Naive B cell (primary cell): ENCODE measurements around the gene FUT7. TPM values are rescaled to one million over a fixed set of nuclear protein-coding genes. Genes with fewer than 3 reads are reported as not detected.
"Not testable (repeated sequence)": the region's sequence is repeated elsewhere in the genome, so short reads cannot be mapped to it uniquely, and the experiment has no call there.

Source experiments
- ATAC-seq, 2 donors: fragments of 150-1000 bp; cut with Tn5 transposase; 2 replicates each; pipeline ENCODE4 v1.10.0; 2021; ENCODE audit warnings: low read depth in 2 of 2, mild to moderate bottlenecking in 2 of 2, moderate library complexity in 2 of 2
- DNase-seq: peaks from one replicate; pipeline ENCODE4 v3.0.0; 2022
- H3K27ac Mint-ChIP-seq, 6 donors: one replicate each; pipeline ENCODE4 v1.8.0; 2020 to 2022; ENCODE audit warnings: mild to moderate bottlenecking in 6 of 6, mixed read lengths in 6 of 6, moderate library complexity in 5 of 6, inconsistent platforms in 2 of 6
- H3K27me3 Mint-ChIP-seq, 3 donors: one replicate each; pipeline ENCODE4 v1.8.0; 2021 to 2022; ENCODE audit warnings: mixed read lengths in 3 of 3, mild to moderate bottlenecking in 1 of 3
- H3K36me3 Mint-ChIP-seq, 2 donors: one replicate each; pipeline ENCODE4 v1.8.0; 2020 to 2022; ENCODE audit warnings: mixed read lengths in 2 of 2, inconsistent platforms in 1 of 2, mild to moderate bottlenecking in 1 of 2
- H3K4me1 Mint-ChIP-seq, 3 donors: one replicate each; pipeline ENCODE4 v1.8.0; 2020 to 2022; ENCODE audit warnings: mixed read lengths in 3 of 3, inconsistent platforms in 1 of 3, mild to moderate bottlenecking in 1 of 3, moderate library complexity in 1 of 3
- H3K4me3 Mint-ChIP-seq, 8 donors: one replicate each; pipeline ENCODE4 v1.8.0; 2020 to 2022; ENCODE audit warnings: mild to moderate bottlenecking in 8 of 8, mixed read lengths in 8 of 8, moderate library complexity in 8 of 8, inconsistent platforms in 2 of 8
- H3K9me3 Mint-ChIP-seq, 7 donors: one replicate each; pipeline ENCODE4 v1.8.0; 2020 to 2022; ENCODE audit warnings: mixed read lengths in 7 of 7, mild to moderate bottlenecking in 5 of 7, inconsistent platforms in 2 of 7, moderate library complexity in 1 of 7
- polyA plus RNA-seq, 6 donors: library from polyadenylated mRNA; unstranded; fragments of 300-500 nt; fragmentation: Illumina TruSeq; gene quantifications; one replicate each; pipeline ENCODE4 v1.2.3, GENCODE V29; 2021; ENCODE audit warnings: low read depth in 6 of 6

Gene FUT7
- polyA plus RNA-seq, 6 donors from 2014 or later = 0.93 to 7.4 (median 2.9) TPM

DNA sequence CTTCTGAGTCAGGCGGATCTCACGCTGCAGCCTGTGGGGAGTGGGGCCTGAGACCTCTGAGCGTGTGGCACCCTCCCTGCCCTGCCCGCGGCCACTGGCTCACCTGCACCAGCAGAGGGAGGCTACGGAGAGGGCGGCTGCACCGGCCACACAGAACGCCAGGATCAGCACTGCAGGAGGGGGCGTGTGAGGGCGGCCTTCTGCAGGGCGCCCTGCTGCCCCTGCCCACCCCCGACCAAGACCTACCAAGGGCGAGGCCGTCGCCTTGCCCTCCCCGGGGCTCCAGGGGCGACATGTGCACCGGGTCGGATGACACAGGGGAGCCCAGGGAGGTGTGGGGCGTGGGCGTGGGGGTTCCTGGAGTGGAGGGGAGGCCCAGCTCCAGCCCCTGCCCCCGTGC lies 8.7 kb upstream of the FUT7 start:
- ATAC-seq = no peak

GRCh38 chr9:137039611-137040366 lies 7.9 kb upstream of the FUT7 start:
- Mint-ChIP-seq H3K9me3 (no peaks in the 10 kb centered on the region), H3K36me3 (no peaks in the 10 kb centered on the region), H3K4me3 (no peak overlapping the region), H3K27ac (no peak overlapping the region), H3K4me1 (peaks cover 5 to 12% (median 5%) of the 10 kb centered on the region in 3 donors), H3K27me3 (peaks cover 1 to 46% (median 12%) of the 10 kb centered on the region in 3 donors)
- ATAC-seq (no peak), DNase-seq (no peak)

More for the DNA sequence above, 8.7 kb upstream of the FUT7 start:
- Mint-ChIP-seq H3K4me1 (peaks cover 5 to 10% (median 8%) of the 10 kb centered on the region in 3 donors), H3K4me3 (no peak overlapping the region), H3K27me3 (peaks cover 4 to 47% (median 16%) of the 10 kb centered on the region in 3 donors), H3K27ac (no peak overlapping the region), H3K36me3 (no peaks in the 10 kb centered on the region), H3K9me3 (no peaks in the 10 kb centered on the region)
- DNase-seq = no peak

DNA sequence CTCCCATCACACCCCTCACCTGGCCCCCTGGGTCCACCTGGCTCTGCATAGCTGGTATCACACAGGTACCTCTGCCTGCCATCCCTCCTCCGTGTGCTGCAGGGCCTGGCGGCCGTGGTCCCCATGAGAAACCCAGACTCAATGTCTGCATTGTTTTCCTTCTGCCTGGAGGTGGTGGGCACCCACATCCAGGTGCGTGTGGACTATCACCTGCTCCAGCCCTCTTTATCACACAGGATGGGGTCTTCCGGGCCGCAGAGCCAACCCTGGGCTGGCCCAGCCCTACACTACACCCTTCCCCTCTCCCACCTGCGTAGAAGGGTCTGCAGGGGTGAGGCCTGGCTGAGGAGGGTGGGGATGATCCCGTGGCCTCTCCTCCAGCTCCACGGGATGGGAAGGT lies 7.0 kb upstream of the FUT7 start:
- Mint-ChIP-seq H3K4me3 (no peak overlapping the region), H3K27ac (no peak overlapping the region), H3K36me3 (no peaks in the 10 kb centered on the region), H3K27me3 (peaks cover 0 to 37% (median 8%) of the 10 kb centered on the region in 3 donors), H3K9me3 (no peaks in the 10 kb centered on the region), H3K4me1 (peaks cover 9 to 15% (median 10%) of the 10 kb centered on the region in 3 donors)
- DNase-seq (no peak), ATAC-seq (no peak)

DNA sequence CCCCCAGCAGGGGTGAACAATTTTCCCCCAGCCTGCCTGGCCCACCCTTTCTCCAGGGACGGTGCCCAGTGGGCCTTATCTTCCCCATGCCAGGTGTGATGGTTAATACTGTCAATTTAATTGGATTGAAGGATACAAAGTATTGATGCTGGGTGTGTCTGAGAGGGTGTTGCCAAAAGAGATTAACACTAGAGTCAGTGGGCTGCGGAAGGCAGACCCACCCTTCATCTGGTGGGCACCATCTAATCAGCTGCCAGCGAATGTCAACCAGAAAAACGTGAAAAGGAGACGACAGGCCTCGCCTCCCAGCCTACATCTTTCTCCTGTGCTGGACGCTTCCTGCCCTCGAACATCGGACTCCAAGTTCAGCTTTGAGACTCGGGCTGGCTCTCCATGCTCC lies 5.6 kb upstream of the FUT7 start:
- no peak overlapping the region for H3K4me3 Mint-ChIP-seq
- H3K9me3 Mint-ChIP-seq = no peaks in the 10 kb centered on the region
- DNase-seq = no peak
- H3K27me3 Mint-ChIP-seq = peaks cover 0 to 23% (median 8%) of the 10 kb centered on the region in 3 donors
- no peak for ATAC-seq
- no peak overlapping the region for H3K27ac Mint-ChIP-seq
- no peaks in the 10 kb centered on the region for H3K36me3 Mint-ChIP-seq
- peaks cover 19 to 29% (median 23%) of the 10 kb centered on the region in 3 donors for H3K4me1 Mint-ChIP-seq

DNA sequence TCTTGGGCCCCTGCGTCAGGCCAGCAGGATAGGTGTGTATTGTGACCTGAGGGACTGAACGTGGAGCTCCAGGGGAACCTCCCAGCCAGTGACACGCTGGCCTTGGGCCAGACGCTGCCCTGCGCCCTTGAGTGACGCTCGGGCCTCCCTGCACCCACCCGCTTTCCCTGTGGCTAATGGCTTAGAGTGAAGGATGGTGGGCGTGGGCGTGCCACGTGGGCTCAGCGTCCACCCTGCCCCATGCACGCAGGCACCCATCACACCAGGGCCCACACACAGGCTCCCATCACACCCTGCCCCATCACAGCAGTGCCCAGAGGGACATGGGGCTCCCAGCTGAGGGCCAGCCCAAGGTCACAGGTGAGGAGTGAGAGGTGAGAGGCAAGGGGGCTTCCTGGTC lies 5.1 kb upstream of the FUT7 start:
- no peaks in the 10 kb centered on the region for H3K9me3 Mint-ChIP-seq
- peaks cover 23 to 33% (median 26%) of the 10 kb centered on the region in 3 donors for H3K4me1 Mint-ChIP-seq
- H3K4me3 Mint-ChIP-seq = no peak overlapping the region
- no peak overlapping the region for H3K27ac Mint-ChIP-seq
- peaks cover 0 to 21% (median 8%) of the 10 kb centered on the region in 3 donors for H3K27me3 Mint-ChIP-seq
- DNase-seq (no peak), ATAC-seq (no peak)
- no peaks in the 10 kb centered on the region for H3K36me3 Mint-ChIP-seq

DNA sequence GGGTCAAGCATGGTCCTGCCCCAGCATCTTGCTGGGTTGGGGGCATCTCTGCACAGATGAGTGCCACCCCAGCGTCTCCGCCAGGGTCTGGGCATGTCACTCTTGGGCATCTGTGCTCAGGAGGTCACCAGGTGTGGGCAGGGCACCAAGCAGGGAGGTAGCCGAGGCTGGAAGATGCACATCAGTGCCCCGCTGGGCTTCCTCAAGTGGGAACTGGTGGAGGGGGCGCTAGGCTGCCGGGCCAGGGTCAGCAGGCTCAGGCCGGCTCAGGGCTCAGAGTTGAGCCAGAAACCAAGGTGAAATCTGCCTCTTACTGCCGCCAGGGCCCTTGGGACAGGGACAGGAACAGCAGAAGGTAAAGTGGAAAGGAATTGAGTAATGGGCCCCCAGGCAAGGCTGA lies 4.0 kb upstream of the FUT7 start:
- peak overlapping the region in 1 of 8 donors; percentile 22 for H3K4me3 Mint-ChIP-seq
- no peak overlapping the region for H3K27ac Mint-ChIP-seq
- H3K9me3 Mint-ChIP-seq = no peaks in the 10 kb centered on the region
- ATAC-seq = no peak
- no peaks in the 10 kb centered on the region for H3K36me3 Mint-ChIP-seq
- H3K4me1 Mint-ChIP-seq = peaks cover 27 to 38% (median 31%) of the 10 kb centered on the region in 3 donors
- no peak for DNase-seq
- H3K27me3 Mint-ChIP-seq = peaks cover 0 to 15% (median 8%) of the 10 kb centered on the region in 3 donors

DNA sequence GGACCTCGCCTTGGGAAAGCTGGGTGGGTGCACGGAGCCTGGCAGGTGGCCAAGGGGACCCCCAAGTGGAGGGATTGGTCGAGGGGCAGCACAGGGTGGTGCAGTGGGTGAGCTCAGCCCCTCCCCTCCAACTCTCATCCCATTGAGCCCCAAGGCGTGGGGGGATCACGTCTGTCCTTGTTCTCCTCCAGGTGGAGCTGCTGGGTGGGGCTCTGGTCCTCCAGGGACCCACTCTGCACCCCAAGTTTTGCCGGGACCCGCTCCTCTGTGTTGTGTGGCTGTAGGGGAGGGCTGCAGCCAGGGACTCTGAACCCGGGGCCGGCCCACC lies 3.6 kb upstream of the FUT7 start:
- Mint-ChIP-seq H3K9me3 (no peaks in the 10 kb centered on the region), H3K27ac (peak overlapping the region in 2 of 6 donors; percentile 11 to 49), H3K4me1 (peaks cover 31 to 43% (median 35%) of the 10 kb centered on the region in 3 donors), H3K27me3 (peaks cover 0 to 15% (median 7%) of the 10 kb centered on the region in 3 donors), H3K4me3 (peak overlapping the region in 2 of 8 donors; percentile 53 to 76), H3K36me3 (no peaks in the 10 kb centered on the region)
- DNase-seq (no peak), ATAC-seq (no peak)

DNA sequence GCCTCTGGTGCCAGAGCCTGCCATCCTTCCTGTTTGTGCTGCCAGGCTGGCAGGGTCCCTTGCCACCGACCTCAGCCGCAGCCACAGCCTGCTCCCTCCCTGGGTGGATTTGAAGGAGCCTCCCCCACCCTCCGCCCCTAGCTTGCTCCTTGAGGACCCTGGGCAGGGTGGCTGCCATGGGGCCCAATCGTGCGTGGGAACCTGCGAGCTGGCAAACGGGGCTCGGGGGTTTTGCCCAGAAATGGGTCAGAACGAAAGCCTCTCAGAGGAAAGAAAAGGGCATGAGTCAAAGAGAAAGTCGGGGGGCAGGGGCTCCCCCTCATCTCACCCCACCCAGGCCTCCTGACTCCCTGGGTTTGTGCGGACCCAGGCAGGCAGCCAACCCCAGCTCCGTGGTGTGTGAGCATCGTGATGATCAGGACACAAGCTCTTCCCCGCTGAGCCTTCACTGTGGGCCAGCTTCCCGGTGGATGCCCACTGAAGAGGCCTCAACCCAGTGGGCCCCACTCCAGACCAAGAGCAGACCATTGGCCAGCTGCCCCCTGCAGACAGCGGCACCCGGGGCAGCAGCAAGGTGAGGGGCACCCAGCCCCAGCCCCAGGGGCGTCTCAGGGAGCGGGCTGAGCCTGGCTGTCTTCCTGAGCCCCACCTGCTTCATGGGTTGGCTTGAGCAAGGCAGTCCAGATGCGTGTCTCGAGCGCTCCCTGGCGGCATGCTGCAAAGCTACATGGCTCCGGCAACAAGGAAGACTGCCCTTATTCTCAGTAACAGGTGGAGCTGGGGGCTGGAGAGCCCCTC lies 3.0 kb upstream of the FUT7 start:
- peak overlapping the region; percentile 53 to 86 (median 76) for H3K4me3 Mint-ChIP-seq
- ATAC-seq (peak; percentile 73 to 76), DNase-seq (peak; percentile 82)
- no peaks in the 10 kb centered on the region for H3K9me3 Mint-ChIP-seq
- no peaks in the 10 kb centered on the region for H3K36me3 Mint-ChIP-seq
- H3K27ac Mint-ChIP-seq = peak overlapping the region in 5 of 6 donors; percentile 11 to 87 (median 49)
- peaks cover 0 to 15% (median under 1%) of the 10 kb centered on the region in 3 donors for H3K27me3 Mint-ChIP-seq
- H3K4me1 Mint-ChIP-seq = peaks cover 35 to 49% (median 41%) of the 10 kb centered on the region in 3 donors

DNA sequence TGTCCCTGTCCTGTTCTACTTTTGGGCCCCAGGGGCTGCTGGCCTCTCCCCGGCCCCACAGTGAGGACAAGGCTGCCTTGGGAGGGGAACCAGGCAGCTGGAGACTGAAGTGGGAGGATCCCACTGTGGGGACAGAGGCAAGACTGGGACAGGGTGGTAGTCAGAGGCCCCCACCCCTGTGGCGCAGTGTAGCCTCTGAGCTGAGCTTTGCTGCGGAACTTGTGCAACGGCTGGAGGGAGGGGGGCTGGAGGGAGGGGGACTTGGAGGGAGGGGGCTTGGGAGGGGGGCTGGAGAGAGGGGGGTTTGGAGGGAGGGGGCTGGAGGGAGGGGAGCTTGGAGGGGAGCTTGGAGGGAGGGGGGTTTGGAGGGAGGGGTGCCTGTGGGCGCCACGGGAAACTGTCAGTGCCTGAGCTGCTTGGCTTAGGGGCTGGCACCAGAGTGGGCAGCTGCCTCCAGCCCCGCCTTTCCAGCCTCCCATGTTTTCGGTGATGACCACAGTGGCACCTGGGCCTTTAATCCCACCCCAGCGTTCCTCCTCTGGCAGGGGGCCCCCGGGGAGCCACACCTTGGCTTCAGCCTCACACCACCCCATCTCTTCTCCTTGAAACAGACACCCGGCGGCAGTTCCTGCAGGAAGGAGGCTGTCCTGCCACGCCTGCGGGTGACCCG lies 2.3 kb upstream of the FUT7 start:
- Mint-ChIP-seq H3K4me1 (peaks cover 41 to 56% (median 48%) of the 10 kb centered on the region in 3 donors), H3K27me3 (peaks cover 0 to 13% (median 0%) of the 10 kb centered on the region in 3 donors), H3K36me3 (no peaks in the 10 kb centered on the region), H3K9me3 (no peaks in the 10 kb centered on the region), H3K27ac (peak overlapping the region in 3 of 6 donors; percentile 4 to 87 (median 11)), H3K4me3 (peak overlapping the region in 6 of 8 donors; percentile 76 to 92 (median 76))
- no peak for ATAC-seq
- DNase-seq = no peak

GRCh38 chr9:137033481-137033880 lies 1.6 kb upstream of the FUT7 start:
- not testable (repeated sequence) for DNase-seq, ATAC-seq, H3K27me3 Mint-ChIP-seq, H3K36me3 Mint-ChIP-seq, H3K9me3 Mint-ChIP-seq
- H3K4me3 Mint-ChIP-seq = peak overlapping the region; percentile 39 to 92 (median 74)
- peaks cover 41 to 63% (median 52%) of the 10 kb centered on the region in 3 donors for H3K4me1 Mint-ChIP-seq
- H3K27ac Mint-ChIP-seq = peak overlapping the region in 2 of 6 donors; percentile 55 to 72

DNA sequence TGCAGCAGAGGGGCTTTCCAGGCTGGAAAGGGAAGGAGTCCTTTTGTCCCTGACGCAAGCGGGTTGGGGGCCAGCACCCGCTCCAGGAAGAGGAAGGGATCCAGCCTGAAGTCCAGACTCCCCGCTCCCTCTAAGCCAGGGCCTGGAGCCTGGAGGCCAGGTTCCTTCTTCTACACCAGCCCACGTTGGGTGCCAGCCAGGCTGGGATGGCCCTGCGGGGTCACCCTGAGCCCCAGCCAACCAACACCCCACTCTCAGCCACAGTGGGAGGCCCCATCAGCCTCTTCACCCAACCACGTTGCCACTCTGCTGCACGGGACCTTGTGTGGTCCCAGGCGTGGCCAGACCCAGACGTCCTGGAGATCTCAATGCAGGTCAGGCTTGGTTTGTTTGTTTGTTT lies 970 bp upstream of the FUT7 start:
- Mint-ChIP-seq H3K27ac (peak overlapping the region in 3 of 6 donors; percentile 55 to 90 (median 66)), H3K36me3 (no peaks in the 10 kb centered on the region), H3K4me1 (peaks cover 41 to 63% (median 52%) of the 10 kb centered on the region in 3 donors), H3K27me3 (peaks cover 0 to 5% (median 0%) of the 10 kb centered on the region in 3 donors), H3K4me3 (peak overlapping the region; percentile 70 to 92 (median 76)), H3K9me3 (no peaks in the 10 kb centered on the region)
- DNase-seq (no peak), ATAC-seq (no peak)

DNA sequence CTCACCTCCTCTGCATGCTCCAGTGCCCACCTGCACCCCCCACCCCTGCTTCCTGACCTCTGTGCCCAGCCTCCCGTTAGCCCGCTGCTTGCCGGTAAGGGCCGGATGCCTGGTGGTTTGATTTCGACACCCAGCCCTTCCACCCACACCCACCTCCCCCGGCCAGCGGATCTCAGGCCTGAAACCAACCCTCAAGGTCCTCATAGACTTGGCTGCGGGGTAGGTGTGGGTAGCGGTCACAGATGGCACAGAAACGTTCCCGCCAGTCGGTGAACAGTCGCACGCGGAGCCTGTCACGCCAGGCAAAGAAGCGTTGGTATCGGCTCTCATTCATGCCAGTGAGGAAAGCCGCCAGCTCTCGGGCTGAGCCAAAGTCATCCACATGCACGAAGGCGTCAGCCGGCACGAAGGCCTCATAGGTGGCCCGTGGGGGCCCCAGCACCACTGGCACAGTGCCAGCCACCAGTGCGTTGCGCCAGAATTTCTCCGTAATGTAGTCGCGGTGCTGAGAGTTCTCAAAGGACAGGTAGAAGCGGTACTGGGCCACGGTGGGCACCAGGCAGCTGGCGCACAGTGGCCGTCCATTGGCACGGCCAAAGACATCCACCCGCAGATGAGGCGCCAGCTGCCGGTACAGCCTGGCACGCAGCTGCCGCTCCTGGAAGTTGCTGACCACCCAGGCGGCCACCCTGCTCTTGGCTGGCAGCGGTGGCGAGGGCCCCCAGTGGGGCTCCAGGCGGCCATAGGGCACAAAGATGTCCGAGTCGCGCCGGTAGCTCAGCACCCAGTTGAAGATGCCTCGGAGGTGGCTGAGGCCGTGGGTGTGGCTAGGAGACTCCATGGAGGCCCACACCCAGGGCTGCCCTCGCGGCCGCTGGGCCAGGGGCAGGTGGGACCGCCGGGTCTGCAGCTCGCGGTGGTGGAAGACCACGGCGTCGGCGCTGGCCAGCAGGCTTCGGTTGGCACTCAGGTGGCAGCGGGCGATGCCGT lies 1.1 kb downstream of the FUT7 start:
- Mint-ChIP-seq H3K27ac (peak overlapping the region in 4 of 6 donors; percentile 56 to 93 (median 68)), H3K36me3 (no peaks in the 10 kb centered on the region), H3K27me3 (peaks cover 0 to 5% (median 0%) of the 10 kb centered on the region in 3 donors), H3K4me1 (peaks cover 45 to 67% (median 63%) of the 10 kb centered on the region in 3 donors), H3K9me3 (no peaks in the 10 kb centered on the region), H3K4me3 (peak overlapping the region; percentile 80 to 92 (median 85))
- ATAC-seq (no peak), DNase-seq (peak; percentile 48)
